GM18511 (cell line): ENCODE data around the gene ACADM.
"Not testable (repeated sequence)": the region's sequence is repeated elsewhere in the genome, so short reads cannot be mapped to it uniquely, and the experiment has no call there.

ENCODE experiments used
- ATAC-seq: cut with Tn5 transposase; IDR thresholded peaks from one replicate; pipeline ENCODE4 v1.9.1; 2021; ENCODE audit warnings: mild to moderate bottlenecking, moderate library complexity; ENCODE audit not compliant: unreplicated experiment

ACADM gene

DNA sequence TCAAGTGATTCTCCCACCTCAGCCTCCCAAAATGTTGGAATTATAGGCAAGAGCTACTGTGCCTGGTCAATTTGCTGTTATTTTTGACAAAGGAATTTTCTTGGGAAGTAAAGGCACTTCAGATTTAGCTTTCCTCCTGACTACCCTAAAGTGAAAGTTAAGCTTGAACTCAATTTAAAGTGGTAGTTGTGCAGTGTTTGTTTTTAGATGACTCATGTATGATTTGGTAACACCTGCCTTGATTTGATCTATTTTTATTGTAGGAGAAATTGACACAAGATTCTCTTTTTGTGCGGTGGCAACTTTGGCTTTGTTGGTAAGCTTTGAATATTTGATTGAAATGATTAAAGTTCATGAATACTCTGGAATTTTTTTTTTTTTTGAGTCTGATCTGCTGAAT is 66.5 kb downstream of the ACADM start:
- no peak for ATAC-seq

GRCh38 chr1:75792091-75792490 is 67.6 kb downstream of the ACADM start:
- ATAC-seq: no peak

DNA sequence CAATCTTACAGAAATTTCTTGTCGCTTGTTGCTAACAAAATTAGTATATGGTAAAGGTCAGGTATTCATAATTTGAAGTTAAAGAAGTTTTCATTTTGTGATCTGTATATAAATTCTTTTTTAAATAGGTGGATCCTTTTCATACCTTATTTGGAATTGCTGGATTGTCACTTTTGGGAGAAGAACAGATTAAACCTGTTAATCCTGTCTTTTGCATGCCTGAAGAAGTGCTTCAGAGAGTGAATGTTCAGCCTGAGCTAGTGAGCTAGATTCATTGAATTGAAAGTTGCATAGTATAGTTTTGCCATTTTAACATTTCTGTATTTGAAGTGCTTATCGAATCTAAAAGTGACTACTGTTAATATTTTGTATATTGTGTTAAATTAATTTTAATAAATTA is 69.9 kb downstream of the ACADM start:
- no peak for ATAC-seq

GRCh38 chr1:75795703-75796193 is 71.2 kb downstream of the ACADM start:
- ATAC-seq: no peak

DNA sequence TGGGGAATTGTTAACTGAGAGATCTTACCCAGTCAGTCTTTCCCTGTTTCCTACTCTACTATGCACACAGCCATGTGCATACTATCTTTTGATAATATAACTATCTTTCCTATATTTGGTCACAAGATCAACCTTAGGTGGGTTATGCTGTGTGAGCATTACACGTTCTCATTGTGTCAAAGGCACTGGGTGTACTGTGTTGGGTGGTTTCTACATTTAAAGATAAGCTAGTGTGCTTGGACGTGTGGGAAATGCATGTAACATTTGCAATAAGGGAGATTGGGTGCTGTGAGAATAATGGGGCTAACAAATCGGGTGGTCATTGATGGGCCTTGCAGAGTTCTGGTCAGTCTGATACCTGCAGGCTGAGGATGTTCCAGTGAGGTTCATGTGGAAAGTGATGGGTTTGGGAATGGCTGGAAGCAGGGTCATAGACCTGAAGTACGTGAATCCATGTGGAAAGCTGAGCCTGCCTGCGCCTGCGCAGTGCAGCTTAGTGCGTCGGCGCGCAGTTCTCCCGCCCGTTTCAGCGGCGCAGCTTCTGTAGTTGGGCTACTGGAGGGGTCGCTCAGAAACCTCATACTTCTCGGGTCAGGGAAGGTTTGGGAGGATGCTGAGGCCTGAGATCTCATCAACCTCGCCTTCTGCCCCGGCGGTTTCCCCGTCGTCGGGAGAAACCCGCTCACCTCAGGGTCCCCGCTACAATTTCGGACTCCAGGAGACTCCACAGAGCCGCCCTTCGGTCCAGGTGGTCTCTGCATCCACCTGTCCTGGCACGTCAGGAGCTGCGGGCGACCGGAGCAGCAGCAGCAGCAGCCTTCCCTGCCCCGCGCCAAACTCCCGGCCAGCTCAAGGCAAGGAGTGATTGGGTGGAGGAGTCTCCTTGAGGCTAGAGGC is 72.1 kb downstream of the ACADM start, which contains the start of gene MSH4:
Gene MSH4 (plus strand): TSS at position 507 of the 897 bp plus-strand sequence. CDS start 104 bp downstream, at position 611.
- ATAC-seq: no peak

GRCh38 chr1:75797273-75797588 is 72.7 kb downstream of the ACADM start:
- no peak for ATAC-seq

DNA sequence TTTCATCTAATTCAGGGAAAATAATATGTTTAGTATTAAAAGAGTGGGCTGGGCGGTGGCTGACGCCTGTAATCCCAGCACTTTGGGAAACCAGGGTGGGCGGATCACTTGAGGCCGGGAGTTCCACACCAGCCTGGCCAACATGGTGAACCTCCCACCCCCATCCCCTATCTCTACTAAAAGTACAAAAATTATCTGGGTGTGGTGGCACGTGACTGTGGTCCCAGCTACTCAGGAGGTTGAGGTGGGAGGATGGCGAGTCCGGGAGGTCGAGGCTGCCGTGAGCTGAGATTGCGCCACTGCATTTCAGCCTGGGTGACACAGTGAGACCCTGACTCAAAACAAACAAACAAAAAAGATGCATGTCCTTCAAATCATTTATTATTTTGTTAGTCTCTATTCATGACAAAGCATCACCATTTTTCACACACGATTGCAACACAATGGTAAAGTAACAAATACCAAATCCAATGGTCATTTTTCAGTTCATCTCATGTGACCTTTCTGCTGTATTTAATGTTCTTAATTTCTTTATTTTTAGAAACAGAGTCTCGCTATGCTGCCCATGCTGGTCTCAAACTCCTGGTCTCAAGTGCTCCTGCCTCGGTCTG is 73.2 kb downstream of the ACADM start:
- no peak for ATAC-seq

GRCh38 chr1:75801480-75801879 is 77.0 kb downstream of the ACADM start:
- not testable (repeated sequence) for ATAC-seq

DNA sequence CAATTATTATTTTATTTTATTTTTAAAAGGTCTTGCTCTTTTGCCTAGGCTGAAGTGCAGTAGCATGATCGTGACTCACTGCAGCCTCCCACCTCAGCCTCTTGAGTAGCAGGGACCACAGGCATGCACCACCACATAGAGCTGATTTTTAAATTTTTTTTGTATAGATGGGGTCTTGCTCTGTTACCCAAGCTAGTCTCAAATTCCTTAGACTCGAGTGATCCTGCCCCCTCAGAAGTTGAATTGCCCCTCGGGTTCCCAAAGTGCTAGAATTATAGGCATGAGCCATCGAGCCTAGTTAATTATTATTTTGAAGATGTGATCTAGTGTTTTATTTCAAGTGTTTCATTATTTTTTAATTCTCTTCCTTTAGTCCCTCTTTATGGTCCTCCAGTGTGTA is 84.4 kb downstream of the ACADM start:
- ATAC-seq: no peak

DNA sequence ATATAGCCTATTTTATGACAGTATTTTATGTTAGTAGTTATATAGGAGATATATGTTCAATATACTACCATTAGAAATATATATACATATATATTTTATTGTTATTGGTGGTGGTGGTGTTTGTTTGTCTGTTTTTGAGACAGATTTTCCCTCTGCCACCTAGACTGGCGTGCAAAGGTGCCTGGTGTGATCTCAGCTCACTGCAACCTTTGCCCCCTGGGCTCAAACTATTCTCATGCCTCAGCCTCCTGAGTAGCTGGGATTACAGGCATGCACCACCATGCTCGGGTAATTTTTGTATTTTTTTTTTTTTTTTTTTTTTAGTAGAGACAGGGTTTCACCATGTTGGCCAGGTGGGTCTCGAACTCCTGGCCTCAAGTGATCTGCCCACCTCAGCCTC is 85.6 kb downstream of the ACADM start:
- not testable (repeated sequence) for ATAC-seq

- ATAC-seq: no peak
Measured at GRCh38 chr1:75811211-75811981, 86.9 kb downstream of the ACADM start.

- ATAC-seq: no peak
Measured at GRCh38 chr1:75812065-75812464, 87.6 kb downstream of the ACADM start.
